ENCODE data around the gene GOT1.

DNA sequence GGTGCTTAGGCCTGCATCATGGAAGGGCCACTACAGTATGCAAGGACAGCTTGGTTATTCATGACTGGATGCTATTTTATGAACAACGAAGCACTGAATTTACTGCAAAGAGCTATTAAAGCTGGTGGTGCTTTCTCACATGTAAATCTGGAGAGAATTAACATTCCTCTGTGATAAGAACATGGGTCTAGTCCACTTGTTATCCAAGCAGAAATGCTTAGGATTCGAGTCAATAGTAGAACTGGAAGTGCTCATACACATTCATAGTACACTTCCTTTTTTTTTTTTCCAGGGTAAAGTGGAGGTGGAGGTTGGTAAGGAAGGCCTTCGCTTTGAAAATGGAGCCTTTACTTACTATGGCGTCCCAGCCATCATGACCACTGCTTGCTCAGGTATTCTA is 66.3 kb downstream of the GOT1 start:
- TF ChIP-seq, protein P1, sequence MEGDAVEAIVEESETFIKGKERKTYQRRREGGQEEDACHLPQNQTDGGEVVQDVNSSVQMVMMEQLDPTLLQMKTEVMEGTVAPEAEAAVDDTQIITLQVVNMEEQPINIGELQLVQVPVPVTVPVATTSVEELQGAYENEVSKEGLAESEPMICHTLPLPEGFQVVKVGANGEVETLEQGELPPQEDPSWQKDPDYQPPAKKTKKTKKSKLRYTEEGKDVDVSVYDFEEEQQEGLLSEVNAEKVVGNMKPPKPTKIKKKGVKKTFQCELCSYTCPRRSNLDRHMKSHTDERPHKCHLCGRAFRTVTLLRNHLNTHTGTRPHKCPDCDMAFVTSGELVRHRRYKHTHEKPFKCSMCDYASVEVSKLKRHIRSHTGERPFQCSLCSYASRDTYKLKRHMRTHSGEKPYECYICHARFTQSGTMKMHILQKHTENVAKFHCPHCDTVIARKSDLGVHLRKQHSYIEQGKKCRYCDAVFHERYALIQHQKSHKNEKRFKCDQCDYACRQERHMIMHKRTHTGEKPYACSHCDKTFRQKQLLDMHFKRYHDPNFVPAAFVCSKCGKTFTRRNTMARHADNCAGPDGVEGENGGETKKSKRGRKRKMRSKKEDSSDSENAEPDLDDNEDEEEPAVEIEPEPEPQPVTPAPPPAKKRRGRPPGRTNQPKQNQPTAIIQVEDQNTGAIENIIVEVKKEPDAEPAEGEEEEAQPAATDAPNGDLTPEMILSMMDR (IDR thresholded peaks at IDR 0.05; ENCODE audit: low read depth, low read length) = no peak
- TF ChIP-seq, protein P2, sequence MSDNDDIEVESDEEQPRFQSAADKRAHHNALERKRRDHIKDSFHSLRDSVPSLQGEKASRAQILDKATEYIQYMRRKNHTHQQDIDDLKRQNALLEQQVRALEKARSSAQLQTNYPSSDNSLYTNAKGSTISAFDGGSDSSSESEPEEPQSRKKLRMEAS (IDR thresholded peaks at IDR 0.05; ENCODE audit: low read depth, low read length) = no peak
- TF ChIP-seq POLR2A (IDR thresholded peaks at IDR 0.05; ENCODE audit: extremely low read depth, insufficient read length) (no peak), MYC (IDR thresholded peaks at IDR 0.05; ENCODE audit: low read depth, low read length) (no peak)
